ENCODE results near the gene CX3CL1.
"Not testable (repeated sequence)": the region's sequence is repeated elsewhere in the genome, so short reads cannot be mapped to it uniquely, and the experiment has no call there.

Gene CX3CL1

GRCh38 chr16:57372372-57373116, at the start of gene CX3CL1:
TSS of gene CX3CL1 (plus strand) at chr16:57372490. CDS start at chr16:57372569, 79 bp downstream.
- no peak for DNase-seq (ENCODE audit: low read depth in 2 of 2)

GRCh38 chr16:57324749-57325148, 47.5 kb upstream of the CX3CL1 start:
- DNase-seq (ENCODE audit: low read depth in 2 of 2), result no peak

- no peak for DNase-seq (ENCODE audit: low read depth in 2 of 2)
Observed at GRCh38 chr16:57325458-57325857, 46.8 kb upstream of the CX3CL1 start.

GRCh38 chr16:57329718-57330327, 42.5 kb upstream of the CX3CL1 start:
- DNase-seq (ENCODE audit: low read depth in 2 of 2), result no peak

GRCh38 chr16:57331355-57331754, 40.9 kb upstream of the CX3CL1 start:
- no peak for DNase-seq (ENCODE audit: low read depth in 2 of 2)

GRCh38 chr16:57333402-57333801, 38.9 kb upstream of the CX3CL1 start:
- no peak for DNase-seq (ENCODE audit: low read depth in 2 of 2)

- no peak for DNase-seq (ENCODE audit: low read depth in 2 of 2)
Observed at GRCh38 chr16:57335366-57335765, 36.9 kb upstream of the CX3CL1 start.

- DNase-seq (ENCODE audit: low read depth in 2 of 2), result no peak
Observed at GRCh38 chr16:57341062-57341440, 31.2 kb upstream of the CX3CL1 start.

- no peak for DNase-seq (ENCODE audit: low read depth in 2 of 2)
Observed at GRCh38 chr16:57341441-57342303, 30.6 kb upstream of the CX3CL1 start.

GRCh38 chr16:57342606-57343005, 29.7 kb upstream of the CX3CL1 start:
- DNase-seq (ENCODE audit: low read depth in 2 of 2), result not testable (repeated sequence)

- DNase-seq (ENCODE audit: low read depth in 2 of 2), result no peak
Observed at GRCh38 chr16:57343221-57343620, 29.1 kb upstream of the CX3CL1 start.

GRCh38 chr16:57344094-57344493, 28.2 kb upstream of the CX3CL1 start:
- DNase-seq (ENCODE audit: low read depth in 2 of 2), result not testable (repeated sequence)

GRCh38 chr16:57345021-57345420, 27.3 kb upstream of the CX3CL1 start:
- DNase-seq (ENCODE audit: low read depth in 2 of 2), result no peak

GRCh38 chr16:57345666-57346204, 26.6 kb upstream of the CX3CL1 start:
- DNase-seq (ENCODE audit: low read depth in 2 of 2), result no peak

- DNase-seq (ENCODE audit: low read depth in 2 of 2), result no peak
Observed at GRCh38 chr16:57347858-57348257, 24.4 kb upstream of the CX3CL1 start.

GRCh38 chr16:57348327-57348726, 24.0 kb upstream of the CX3CL1 start:
- no peak for DNase-seq (ENCODE audit: low read depth in 2 of 2)

GRCh38 chr16:57349212-57350031, 22.9 kb upstream of the CX3CL1 start:
- no peak for DNase-seq (ENCODE audit: low read depth in 2 of 2)

- DNase-seq (ENCODE audit: low read depth in 2 of 2), result no peak
Observed at GRCh38 chr16:57352636-57353047, 19.6 kb upstream of the CX3CL1 start.

GRCh38 chr16:57354311-57354710, 18.0 kb upstream of the CX3CL1 start:
- DNase-seq (ENCODE audit: low read depth in 2 of 2), result no peak

GRCh38 chr16:57355898-57356414, 16.3 kb upstream of the CX3CL1 start:
- DNase-seq (ENCODE audit: low read depth in 2 of 2), result no peak

GRCh38 chr16:57356547-57356946, 15.7 kb upstream of the CX3CL1 start:
- no peak for DNase-seq (ENCODE audit: low read depth in 2 of 2)
